ENCODE data around the gene CAVIN1.
"Not testable (repeated sequence)": the region's sequence is repeated elsewhere in the genome, so short reads cannot be mapped to it uniquely, and the experiment has no call there.

The CAVIN1 gene

DNA sequence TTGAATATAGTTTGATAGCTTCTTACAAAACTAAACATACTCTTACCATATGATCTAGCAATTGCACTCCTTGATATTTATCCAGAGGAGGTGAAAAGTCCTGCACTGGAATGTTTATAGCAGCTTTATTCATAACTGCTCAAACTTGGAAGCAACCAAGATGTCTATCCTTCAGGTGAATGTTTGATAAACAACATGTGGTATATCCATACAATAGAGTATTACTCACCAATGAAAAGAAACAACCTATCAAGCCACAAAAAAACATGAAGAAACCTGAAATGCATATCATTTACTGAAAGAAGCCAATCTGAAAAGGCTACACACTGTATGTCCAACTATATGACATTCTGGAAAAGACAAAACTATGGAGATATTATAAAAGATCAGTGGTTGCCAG, 50.9 kb downstream of the CAVIN1 start:
- no peak for DNase-seq

DNA sequence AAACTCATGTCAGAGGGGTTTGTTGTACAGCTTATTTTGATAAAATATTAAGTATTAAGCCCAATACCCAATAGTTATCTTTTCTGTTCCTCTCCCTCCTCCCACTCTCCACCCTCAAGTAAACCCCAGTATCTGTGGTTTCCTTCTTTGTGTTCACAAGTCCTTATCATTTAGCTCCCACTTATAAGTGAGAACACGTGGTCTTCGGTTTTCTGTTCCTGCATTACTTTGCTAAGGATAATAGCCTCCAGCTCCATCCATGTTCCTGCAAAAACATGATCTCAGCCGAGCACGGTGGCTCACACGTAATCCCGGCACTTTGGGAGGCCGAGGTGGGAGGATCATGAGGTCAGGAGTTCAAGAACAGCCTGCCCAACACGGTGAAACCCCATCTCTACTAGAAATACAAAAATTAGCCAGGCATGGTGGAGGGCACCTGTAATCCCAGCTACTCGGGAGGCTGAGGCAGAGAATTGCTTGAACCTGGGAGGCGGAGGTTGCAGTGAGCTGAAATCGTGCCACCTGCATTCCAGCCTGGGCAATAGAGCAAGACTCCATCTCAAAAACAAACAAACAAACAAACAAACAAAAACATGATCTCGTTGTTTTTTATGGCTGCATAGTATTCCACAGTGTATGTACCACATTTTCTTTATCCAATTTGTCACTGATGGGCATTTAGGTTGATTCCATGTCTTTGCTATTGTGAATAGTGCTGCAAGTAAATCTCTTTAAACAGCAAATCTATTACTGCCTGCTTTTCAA, 54.1 kb downstream of the CAVIN1 start:
- DNase-seq: not testable (repeated sequence)

DNA sequence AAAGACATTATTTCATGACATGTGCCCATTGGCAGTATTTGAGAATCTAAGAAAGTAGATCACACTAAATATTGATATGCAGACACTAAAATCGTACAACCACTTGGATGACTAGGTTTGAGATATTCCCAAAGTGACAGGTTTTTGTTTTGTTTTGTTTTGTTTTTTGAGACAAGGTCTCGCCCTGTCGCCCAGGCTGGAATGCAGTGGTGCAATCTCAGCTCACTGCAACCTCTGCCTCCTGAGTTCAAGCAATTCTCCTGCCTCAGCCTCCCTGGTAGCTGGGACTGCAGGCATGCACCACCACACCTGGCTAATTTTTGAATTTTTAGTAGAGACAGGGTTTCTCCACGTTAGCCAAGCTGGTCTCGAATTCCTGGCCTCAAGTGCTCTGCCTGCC, 54.7 kb downstream of the CAVIN1 start:
- not testable (repeated sequence) for DNase-seq

DNA sequence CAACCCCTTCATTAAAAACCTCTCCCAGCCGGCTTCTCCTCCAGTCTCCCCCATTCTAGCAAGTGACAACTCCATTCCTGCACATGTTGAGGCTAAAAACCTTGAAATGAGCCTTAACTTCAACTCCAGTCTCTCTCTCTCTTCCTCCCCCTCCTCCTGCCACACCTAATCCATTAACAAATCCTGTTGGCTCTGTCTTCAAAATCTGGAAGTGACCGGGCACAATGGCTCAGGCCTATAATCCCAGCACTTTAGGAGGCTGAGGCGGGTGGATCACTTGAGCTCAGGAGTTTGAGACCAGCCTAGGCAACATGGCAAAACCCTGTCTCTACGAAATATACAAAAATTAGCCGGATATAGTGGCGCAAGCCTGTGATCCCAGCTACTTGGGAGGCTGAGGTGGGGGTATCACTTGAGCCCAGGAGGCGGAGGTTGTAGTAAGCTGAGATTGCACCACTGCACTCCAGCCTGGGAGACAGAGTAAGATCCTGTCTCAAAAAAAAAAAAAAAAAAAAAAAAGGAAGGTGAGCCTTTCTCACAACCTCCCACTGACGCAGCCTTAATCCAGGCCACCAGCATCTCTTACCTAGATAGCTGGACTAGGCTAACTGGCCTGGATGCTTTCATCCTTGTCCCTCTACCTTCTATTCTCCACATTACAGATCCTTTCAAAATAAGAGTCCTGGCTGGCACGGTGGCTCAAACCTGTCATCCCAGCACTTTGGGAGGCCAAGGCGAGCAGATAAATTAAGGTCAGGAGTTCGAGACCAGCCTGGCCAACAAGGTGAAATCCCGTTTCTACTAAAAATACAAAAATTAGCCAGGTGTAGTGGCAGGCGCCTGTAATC, 56.7 kb downstream of the CAVIN1 start:
- not testable (repeated sequence) for DNase-seq

DNA sequence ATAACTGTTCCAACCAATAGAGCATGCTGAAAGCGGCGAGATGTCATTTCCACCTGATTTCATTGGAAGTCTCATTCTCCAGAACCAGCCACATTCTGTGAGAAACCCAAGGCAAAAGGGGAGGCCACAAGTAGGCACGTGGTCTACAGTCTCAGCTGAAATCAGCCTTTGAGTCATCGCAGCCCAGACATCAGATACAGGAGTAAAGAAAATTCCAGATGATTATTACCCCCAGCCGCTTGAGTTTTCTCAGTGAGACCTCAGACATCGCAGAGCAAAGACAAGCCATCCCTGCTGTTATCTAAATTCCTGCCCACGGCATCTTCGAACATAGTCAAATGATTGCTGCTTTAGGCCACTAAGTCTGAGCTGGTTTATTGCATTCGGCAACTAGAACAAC, 57.9 kb downstream of the CAVIN1 start:
- no peak for DNase-seq

DNA sequence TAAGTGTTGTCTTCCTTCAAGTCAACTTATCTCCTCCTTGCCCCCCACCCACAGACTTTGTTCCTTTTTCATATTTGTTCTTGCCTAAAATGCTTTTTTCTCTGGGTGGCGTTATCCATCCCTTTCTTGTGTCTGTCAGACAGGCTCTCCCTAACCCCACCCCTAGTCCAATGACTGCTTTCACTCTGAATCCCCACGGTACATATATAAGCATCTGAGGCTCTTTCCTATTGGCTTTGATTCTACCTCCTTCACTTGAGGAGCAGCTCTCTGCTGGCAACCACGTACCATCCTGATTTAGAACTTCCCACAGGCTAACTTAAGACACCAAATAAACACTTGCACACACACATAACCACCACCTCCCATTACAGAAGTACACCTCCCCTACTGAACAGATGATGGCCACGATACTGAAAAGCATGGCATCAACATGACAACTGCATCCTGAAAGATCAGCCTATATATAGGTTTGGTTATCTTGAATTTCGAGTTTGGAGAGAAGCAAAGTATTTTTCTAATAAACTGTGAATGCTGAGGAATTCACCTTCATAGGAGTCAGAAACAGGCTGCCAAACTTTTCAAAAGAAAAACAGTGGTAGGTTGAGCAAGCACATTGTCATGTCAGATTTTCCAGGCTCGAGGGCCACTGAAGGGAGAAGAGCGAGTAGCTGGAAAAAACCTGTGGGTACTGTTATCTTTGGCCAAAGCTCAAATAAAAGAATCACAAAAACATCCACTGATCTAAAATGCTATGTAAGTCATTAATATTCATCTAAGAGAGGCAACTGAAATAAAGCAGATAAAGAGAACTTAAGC, 59.1 kb downstream of the CAVIN1 start:
- DNase-seq: no peak

DNA sequence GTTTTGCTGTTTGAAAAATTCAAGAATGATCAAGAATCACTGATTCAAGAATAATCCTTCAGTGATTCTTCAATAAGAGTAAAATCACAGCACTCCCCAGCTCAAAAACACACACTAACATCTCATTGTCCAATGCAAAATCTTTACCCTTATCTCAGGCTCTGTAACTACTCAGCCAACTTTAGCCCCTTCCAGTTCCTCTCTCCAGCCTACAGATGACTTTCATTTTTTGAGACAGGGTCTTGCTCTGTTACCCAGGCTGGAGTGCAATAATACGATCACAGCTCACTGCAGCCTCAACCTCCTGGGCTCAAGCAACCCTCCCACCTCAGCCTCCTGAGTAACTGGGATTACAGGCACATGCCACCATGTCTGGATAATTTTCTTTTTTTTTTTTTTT, 59.8 kb downstream of the CAVIN1 start:
- DNase-seq: no peak

DNA sequence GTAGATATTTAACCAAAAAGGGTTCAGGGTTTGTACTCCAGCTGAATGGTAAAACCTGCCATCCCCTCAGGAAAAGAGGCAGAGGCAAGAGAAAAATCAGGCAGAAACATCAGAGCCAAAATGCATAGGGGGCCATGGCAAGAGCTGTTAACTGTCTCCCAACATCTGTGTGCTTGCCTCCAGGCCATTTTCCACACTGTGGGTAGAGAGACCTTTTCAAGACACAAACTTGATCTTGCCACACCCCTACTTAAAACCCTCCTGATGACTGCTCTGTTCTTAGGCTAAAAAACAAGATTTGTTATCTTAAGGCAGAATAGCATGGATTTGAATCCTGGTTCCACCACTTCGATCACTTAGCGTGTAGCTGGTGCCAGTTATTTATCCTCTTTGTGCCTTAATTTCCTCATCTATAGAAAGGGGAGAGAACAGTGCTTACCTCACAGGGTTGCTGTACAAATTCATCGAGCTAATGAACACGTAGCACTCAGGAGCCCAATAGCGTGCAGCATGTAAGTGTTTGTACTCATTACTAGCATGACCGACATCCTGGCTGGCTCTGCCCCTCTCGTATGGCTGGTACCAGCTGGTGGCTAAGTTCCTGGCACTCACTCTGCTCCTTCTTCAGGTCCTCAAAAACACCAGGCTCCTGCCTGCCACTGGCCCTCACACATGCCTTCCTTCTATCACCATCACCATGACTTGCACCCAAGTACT, 60.7 kb downstream of the CAVIN1 start:
- DNase-seq: no peak

DNA sequence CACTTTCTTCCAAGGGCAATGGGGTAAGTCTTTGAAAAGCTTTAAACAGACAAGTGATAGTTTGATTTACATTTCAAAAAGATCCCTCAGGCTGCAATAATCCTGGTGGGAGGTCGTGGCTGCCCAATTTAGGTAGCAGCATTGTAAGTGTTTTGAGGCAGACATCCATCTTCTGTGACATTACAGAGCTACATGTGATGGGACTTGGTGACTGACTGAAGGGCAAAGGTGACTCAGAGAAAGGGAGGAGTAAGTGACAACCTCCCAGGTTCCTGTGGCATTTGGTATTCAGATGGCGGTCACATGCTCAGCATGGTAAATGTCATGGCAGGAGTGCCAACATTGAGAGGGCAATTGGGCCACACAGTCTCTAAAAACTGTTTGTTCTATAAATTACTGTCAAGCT, 61.3 kb downstream of the CAVIN1 start:
- DNase-seq: no peak

DNA sequence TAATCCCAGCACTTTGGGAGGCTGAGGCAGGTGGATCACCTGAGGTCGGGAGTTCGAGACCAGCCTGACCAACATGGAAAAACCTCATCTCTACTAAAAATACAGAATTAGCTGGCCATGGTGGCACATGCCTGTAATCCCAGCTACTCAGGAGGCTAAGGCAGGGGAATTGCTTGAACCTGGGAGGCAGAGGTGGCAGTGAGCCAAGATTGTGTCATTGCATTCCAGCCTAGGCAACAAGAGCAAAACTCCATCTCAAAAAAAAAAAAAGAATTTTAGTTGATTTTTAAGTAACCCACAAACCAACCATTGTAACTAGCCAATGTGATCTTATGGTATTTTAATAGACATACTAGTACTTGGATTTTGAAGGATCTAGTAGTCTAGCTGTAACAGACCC, 62.7 kb downstream of the CAVIN1 start:
- DNase-seq: not testable (repeated sequence)

DNA sequence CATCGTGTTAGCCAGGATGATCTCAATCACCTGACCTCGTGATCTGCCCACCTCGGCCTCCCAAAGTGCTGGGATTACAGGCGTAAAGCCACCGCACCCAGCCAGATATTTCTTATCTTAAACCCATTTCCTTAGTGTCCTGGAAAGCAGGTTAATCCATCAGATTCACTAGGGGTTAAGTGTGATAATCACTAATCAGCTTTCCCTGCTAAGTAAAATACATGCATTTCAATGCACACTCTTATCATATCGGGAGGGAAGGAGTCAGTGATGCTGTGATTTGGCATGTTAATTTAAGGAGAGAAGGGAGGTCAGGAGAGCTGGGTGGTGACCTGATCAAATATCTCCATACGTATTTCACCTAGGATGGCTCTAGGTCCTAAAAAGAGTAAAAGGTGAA, 63.9 kb downstream of the CAVIN1 start:
- DNase-seq: no peak

DNA sequence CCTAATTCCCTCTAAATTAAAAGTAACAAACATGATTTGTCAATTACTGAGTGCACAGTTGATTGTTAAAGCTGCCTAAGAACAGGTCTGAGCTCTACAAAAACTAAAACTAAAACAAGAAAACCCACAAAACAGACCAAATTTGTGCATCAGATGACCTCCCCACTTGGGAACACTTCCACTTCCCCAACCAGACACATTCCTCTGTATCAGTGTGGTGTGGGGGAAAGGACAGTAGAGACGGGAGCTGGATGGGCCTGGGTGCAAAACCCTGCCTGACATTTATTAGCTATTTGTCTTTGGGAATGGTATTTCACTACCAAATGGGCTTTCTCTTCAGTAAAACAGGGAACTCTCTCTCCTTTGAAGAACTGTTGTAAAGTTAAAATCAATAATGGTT, 64.6 kb downstream of the CAVIN1 start:
- DNase-seq: no peak

DNA sequence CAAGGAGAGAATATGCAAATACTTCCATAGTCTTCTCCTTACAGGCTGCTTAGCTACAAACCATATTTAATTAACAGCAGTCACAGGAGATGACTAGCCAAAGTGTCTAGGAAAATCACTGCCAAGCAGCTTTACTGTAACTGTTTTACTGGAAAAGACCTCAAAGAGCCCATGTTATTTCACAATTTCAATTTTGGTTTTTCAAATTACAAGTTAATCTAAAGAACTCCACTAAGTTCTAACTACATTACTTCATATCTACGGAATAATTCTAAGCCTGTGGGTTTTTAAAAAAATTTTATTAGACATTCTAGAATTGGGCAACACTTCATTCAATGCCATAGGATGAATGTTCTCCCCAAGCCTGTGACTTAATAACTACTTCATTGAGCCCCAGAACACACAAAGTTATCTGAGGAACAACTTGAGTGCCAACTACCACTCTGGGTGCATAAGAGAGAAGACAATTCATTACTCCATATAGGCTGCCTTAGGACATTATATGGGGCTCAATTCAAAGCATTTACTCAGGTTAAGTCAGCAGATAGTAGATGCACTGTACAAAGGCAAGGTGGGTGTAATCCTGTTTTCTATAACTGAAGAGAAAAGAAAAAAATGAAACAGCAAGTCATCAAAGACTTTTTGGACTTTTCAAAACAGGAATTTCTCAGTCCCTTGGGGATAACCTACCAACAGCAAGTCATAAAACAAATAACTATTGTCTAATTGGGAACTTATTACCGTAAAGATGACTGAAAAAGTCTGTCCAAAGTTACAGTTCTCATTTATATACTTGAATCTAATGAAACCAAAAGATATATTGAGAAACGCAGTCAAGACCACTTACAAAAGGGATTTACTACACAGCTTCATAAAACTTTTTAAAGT, 67.9 kb downstream of the CAVIN1 start:
- DNase-seq: no peak

Data from right forelimb (tissue), 1 donor.